GM12878 (cell line): ENCODE measurements around the gene SMYD5. TPM values are rescaled to one million over a fixed set of nuclear protein-coding genes. Genes with fewer than 3 reads are reported as not detected.

ENCODE experiments used
- ATAC-seq: fragments of 200-7000 bp; cut with Tn5 transposase; 3 replicates; pipeline ENCODE4 v1.9.1; 2020; ENCODE audit warnings: mild to moderate bottlenecking, moderate library complexity
- BruUV-seq: library from RNA; stranded (reverse); fragments of 400-500 nt; replicated peaks from 2 replicates; lab custom pipeline; 2021; lab: Mats Ljungman, UMichigan
- CTCF ChIA-PET: fragments of 300-600 bp; sonication (Branson Sonifier 250); formaldehyde crosslinking; extraction: SDS; loops from one replicate; lab custom pipeline; 2021; ENCODE audit warnings: inconsistent platforms; lab: Yijun Ruan, JAX
- POLR2A ChIA-PET: fragments of 350-600 bp; formaldehyde crosslinking; extraction: SDS; loops from one replicate; lab custom pipeline; 2021; ENCODE audit warnings: inconsistent platforms; lab: Charles Lee
- RAD21 ChIA-PET: fragments of 300-600 bp; sonication (Branson Sonifier 250); formaldehyde crosslinking; loops from one replicate; lab custom pipeline; 2023; ENCODE audit warnings: antibody characterized with exemption; ENCODE audit not compliant: unreplicated experiment; lab: Charles Lee
- SMC1A ChIA-PET: fragments of 300-600 bp; sonication (Branson Sonifier 250); formaldehyde crosslinking; loops from one replicate; lab custom pipeline; 2023; ENCODE audit not compliant: unreplicated experiment, uncharacterized antibody; lab: Charles Lee
- DNase-seq: peaks from one replicate; pipeline ENCODE4 v3.0.0-alpha.2; 2011; ENCODE audit warnings: low read depth, low spot score
- FAIRE-seq: peaks from 3 replicates; lab custom pipeline; 2011; peaks lifted over from hg19 to GRCh38; lab: Jason Lieb, UNC
- H2AFZ ChIP-seq: 2 replicates; pipeline ENCODE4 v1.6.0; 2011; ENCODE audit warnings: low read depth, low read length, control low read depth; ENCODE audit not compliant: control insufficient read depth
- H3K27ac ChIP-seq: 2 replicates; pipeline ENCODE4 v1.5.1; 2011; ENCODE audit warnings: control low read depth; ENCODE audit not compliant: control insufficient read depth, insufficient read depth
- H3K27me3 ChIP-seq, 2 experiments: replicated peaks in 1 of 2; 2 replicates each; pipeline versions ENCODE4 v1.6.0 to v1.6.1; 2011; ENCODE audit warnings: low read length in 1 of 2; ENCODE audit not compliant: control insufficient read depth in 2 of 2, insufficient read depth in 2 of 2
- H3K36me3 ChIP-seq, 2 experiments: 2 replicates each; pipeline ENCODE4 v1.5.1; 2011; ENCODE audit warnings: low read length in 1 of 2; ENCODE audit not compliant: control insufficient read depth in 2 of 2, insufficient read depth in 2 of 2
- H3K4me1 ChIP-seq: 2 replicates; pipeline ENCODE4 v1.6.1; 2011; ENCODE audit warnings: mild to moderate bottlenecking, low read length, moderate library complexity, mixed read lengths; ENCODE audit not compliant: control insufficient read depth, insufficient read depth
- H3K4me2 ChIP-seq: 2 replicates; pipeline ENCODE4 v1.6.0; 2011; ENCODE audit warnings: control low read depth; ENCODE audit not compliant: control insufficient read depth, insufficient read depth
- H3K4me3 ChIP-seq: fragments of 200-600 bp; sonication (generic); 2 replicates; pipeline ENCODE4 v1.5.1; 2016
- H3K79me2 ChIP-seq: 2 replicates; pipeline ENCODE4 v1.6.0; 2011; ENCODE audit warnings: low read length; ENCODE audit not compliant: control insufficient read depth, insufficient read depth
- H3K9ac ChIP-seq: 2 replicates; pipeline ENCODE4 v1.8.0; 2011; ENCODE audit warnings: low read length, control low read depth, mixed read lengths; ENCODE audit not compliant: control insufficient read depth, insufficient read depth
- H3K9me3 ChIP-seq: replicated peaks from 3 replicates; pipeline ENCODE4 v1.5.1; 2011; ENCODE audit warnings: mild to moderate bottlenecking, low read length; ENCODE audit not compliant: control insufficient read depth, insufficient read depth
- H4K20me1 ChIP-seq: 2 replicates; pipeline ENCODE4 v1.6.0; 2011; ENCODE audit not compliant: control insufficient read depth, insufficient read depth
- POLR2A ChIP-seq: IDR thresholded peaks from 2 replicates; pipeline ENCODE4 v1.6.1; 2011; ENCODE audit warnings: low read depth, mild to moderate bottlenecking, low read length
- RELA ChIP-seq: fragments of 450-650 bp; IDR thresholded peaks from 2 replicates; pipeline ENCODE4 v1.8.0; 2014; ENCODE audit warnings: borderline replicate concordance; ENCODE audit not compliant: partially characterized antibody
- SUZ12 ChIP-seq: fragments of 200-600 bp; sonication (generic); IDR thresholded peaks from one replicate; pipeline ENCODE4 v1.6.1; 2018; ENCODE audit warnings: antibody characterized with exemption, mild to moderate bottlenecking; ENCODE audit not compliant: unreplicated experiment
- WGBS: methylation state at CpG from one replicate; pipeline ENCODE4 v1.1.6; 2016; ENCODE audit warnings: low lambda C conversion rate; ENCODE audit not compliant: insufficient replicate concordance, insufficient coverage; ENCODE audit errors: missing lambda C conversion rate; 5-methylcytosine and 5-hydroxymethylcytosine counted together
- in situ Hi-C: fragments of 300-500 bp; cut with MboI; formaldehyde crosslinking; loops from 9 replicates; pipeline ENCODE4 v1.14.3; 2018; ENCODE audit warnings: mixed read lengths
- intact Hi-C: fragments of 100-400 bp; cut with micrococcal nuclease; formaldehyde crosslinking; loops from one replicate; pipeline ENCODE4 v1.14.2; 2022; ENCODE audit not compliant: unreplicated experiment
- polyA plus RNA-seq, 11 experiments: library from polyadenylated mRNA; depleted of rRNA in 4 of 11; unstranded in 6 of 11; stranded (reverse) in 5 of 11; fragments of >200 nt; fragmentation: Nextera tagmentation in 4 of 11; fragmentation: Illumina TruSeq in 1 of 11; extraction: Ambion mirVana in 4 of 11; extraction: Trizol in 1 of 11; gene quantifications; 1 replicate in 1 of 11; 2 replicates in 10 of 11; pipeline versions ENCODE4 v1.2.1 to v1.2.3, GENCODE V29; 2011 to 2016; ENCODE audit warnings: inconsistent platforms in 2 of 11, missing spikeins in 2 of 11, low read depth in 1 of 11
- total RNA-seq, 4 experiments: library from RNA; depleted of rRNA in 3 of 4; stranded (reverse); fragments of >200 nt in 3 of 4; fragmentation: Illumina TruSeq in 1 of 4; extraction: Trizol in 1 of 4; gene quantifications; 2 replicates each; pipeline versions ENCODE4 v1.2.1 to v1.2.3, GENCODE V29; 2013 to 2021
- TF ChIP-seq, protein P1 (sequence below): IDR thresholded peaks from 2 replicates; pipeline ENCODE4 v1.6.1; 2011; ENCODE audit warnings: borderline replicate concordance, low read depth, mild to moderate bottlenecking, moderate library complexity, low read length; ENCODE audit not compliant: insufficient read depth, poor library complexity, severe bottlenecking

The SMYD5 gene
- total and polyA plus RNA-seq, 10 of the 15 experiments (the other 5 are each of a cell fraction or from before 2014, with no cell fraction given) = 6.1 to 35.3 (median 26.4) TPM

DNA sequence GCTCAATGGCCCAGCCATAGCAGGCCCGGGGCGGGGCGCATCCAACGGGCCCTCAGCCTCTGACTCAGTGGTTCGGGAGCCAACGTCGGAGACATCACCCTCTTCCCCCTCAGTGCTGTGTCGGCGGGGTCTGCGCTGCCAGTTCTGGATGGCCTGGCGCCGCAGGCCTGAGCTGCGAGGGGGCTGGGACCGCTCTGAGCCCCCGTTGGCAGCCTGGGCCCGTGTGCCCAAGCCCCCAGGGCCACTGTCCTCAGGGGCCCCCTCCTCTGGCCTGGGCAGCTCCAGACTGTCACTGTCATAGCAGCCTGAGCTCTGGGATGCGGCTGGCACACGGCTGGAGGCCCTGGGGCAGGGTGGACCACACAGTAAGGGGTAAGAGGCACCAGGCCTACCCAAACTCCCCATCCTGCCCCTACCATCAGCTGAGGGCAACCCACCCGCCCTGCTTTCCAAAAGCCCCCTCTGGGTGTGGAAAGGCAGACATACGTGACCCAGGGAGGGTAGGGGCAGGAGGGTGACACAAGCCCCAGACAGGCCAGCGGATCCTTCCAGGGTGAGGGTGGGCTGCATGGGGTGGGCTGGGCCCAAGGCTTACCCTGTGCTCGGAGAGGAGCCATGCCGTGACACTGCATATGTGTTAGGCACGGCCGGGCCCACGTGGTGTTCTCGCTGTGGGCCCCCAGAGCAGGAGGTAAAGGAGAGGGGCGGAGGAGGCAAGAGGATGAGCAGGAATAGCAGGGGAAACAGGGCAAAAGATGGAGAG, 51.4 kb downstream of the SMYD5 start:
- in situ Hi-C loops (no loop called here), intact Hi-C loops (no loop called here)
- FAIRE-seq (no peak), ATAC-seq (no peak), DNase-seq (no peak)
- RAD21 ChIA-PET = no interaction called here
- H3K9me3 ChIP-seq = no peaks in the 10 kb centered on the region
- CTCF ChIA-PET = no interaction called here
- peaks cover 11 to 14% of the 10 kb centered on the region in 2 experiments; a peak in 3 of 4 replicates for H3K36me3 ChIP-seq
- no peaks in the 10 kb centered on the region; the same call in 1 of the 2 replicates for H4K20me1 ChIP-seq
- 98% methylated on average over 22 of the region's 28 CpGs for WGBS
- H3K9ac ChIP-seq = no peak overlapping the region
- H3K79me2 ChIP-seq = no peaks in the 10 kb centered on the region; the same call in 1 of the 2 replicates
- POLR2A ChIA-PET = no interaction called here
- BruUV-seq = no TSS peak
- no peak overlapping the region for H3K4me2 ChIP-seq
- no peak overlapping the region for H3K4me3 ChIP-seq
- no peak overlapping the region for H3K27ac ChIP-seq
- no peaks in the 10 kb centered on the region for H3K27me3 ChIP-seq
- H2AFZ ChIP-seq = no peak overlapping the region
- H3K4me1 ChIP-seq = no peaks in the 10 kb centered on the region
- no peak for TF ChIP-seq RELA
- TF ChIP-seq POLR2A = no peak
- TF ChIP-seq SUZ12 = no peak
- TF ChIP-seq, protein P1, sequence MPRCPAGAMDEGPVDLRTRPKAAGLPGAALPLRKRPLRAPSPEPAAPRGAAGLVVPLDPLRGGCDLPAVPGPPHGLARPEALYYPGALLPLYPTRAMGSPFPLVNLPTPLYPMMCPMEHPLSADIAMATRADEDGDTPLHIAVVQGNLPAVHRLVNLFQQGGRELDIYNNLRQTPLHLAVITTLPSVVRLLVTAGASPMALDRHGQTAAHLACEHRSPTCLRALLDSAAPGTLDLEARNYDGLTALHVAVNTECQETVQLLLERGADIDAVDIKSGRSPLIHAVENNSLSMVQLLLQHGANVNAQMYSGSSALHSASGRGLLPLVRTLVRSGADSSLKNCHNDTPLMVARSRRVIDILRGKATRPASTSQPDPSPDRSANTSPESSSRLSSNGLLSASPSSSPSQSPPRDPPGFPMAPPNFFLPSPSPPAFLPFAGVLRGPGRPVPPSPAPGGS = no peak
- SMC1A ChIA-PET = no interaction called here
